MV-4-11 (cell line): ENCODE results near the gene CEPT1.

Experiments used
- DNase-seq: peaks from one replicate; lab custom pipeline; 2025; lab: John Stamatoyannopoulos, UW

CEPT1 gene

GRCh38 chr1:111227851-111228747, 88.1 kb downstream of the CEPT1 start:
- peak; percentile 15 for DNase-seq

GRCh38 chr1:111228748-111229126, 88.7 kb downstream of the CEPT1 start:
- DNase-seq = no peak

DNA sequence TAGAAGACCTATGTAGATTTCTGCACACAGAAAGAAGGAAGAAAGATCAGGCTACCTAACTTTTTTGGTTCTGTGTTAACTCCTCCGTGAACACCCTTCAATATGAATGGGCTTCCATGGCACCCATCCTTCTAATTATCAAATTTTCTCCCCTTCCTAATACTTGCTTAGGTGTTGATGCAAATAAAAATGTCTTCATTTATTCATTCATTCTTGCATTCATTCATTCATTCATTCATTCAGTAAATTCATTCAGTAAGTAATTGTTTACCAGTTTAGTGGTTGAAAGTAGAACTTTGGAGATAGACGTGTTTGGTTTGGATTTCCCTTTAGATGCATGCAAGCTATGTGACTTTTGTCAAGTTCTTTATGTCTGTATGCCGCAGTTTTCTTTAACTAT, 92.1 kb downstream of the CEPT1 start:
- no peak for DNase-seq

- DNase-seq = no peak
Observed at GRCh38 chr1:111234258-111234657, 94.2 kb downstream of the CEPT1 start.
